Measurements from ENCODE around the gene EGLN2. TPM values are rescaled to one million over a fixed set of nuclear protein-coding genes. Genes with fewer than 3 reads are reported as not detected.
A peak's percentile ranks its signal among the peaks of the same experiment; 100 is the strongest.

Gene EGLN2
- total RNA-seq = 100 to 1,000 TPM; 150 to 151 TPM
- 111 TPM for polyA plus RNA-seq (2013, experiment 1 of 2)
- polyA plus RNA-seq (2013, experiment 2 of 2) = 115 TPM
- 11.9 to 111 (median 57.1) reads per million in 172 experiments for total RNA-seq

DNA sequence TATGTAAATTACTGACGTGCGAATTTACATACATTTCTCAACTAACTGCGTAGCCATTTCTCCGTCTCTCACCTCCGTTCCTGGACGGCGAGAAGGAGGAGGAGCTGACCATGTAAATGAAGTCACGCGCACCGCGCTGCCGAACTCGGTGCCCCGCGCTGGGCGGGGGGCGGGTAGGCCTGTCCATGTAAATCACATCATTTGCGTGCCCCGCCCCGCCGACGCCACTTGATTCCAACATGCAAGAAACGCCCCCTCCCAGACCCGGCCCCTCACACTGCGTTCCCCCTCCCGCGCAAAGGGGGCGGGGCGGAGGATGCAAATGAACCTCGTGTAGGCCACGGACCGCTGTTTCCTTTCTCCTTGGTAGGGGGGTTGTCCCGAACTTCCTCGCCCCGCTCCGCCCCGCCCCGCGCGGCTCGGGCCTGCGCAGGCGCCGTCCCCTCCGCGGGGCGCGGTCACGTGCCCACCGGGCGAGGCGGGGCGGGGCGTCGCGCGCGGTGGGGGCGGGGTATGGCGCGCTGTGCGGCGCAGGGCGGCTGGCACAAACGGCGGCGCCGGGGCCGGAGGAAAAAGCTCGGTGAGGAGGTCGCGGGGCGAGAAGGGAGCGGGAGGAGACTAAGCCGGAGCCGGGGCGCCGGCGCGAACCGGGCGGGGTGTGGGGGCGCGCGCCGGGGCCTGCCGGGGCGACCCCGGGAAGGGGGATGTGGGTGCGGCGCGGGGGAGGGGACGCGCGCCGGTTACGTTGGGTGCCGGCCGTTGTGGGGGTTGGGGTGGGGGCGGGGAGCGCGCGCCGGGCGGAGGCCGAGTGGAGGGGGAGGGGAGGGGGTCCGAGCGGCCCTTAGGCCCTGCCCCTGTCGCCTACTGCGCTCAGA lies at the start of gene EGLN2:
Gene EGLN2, plus strand, starts transcription at position 509 of the 875 bp plus-strand sequence. CDS start 1,382 bp downstream, outside the sequence.
- Mint-ChIP-seq H3K9me3 (no peaks in the 10 kb centered on the region), H3K4me3 (peak within 1 kb of the TSS; percentile 96), H3K36me3 (ENCODE audit: low read depth) (peaks cover 44% of the 10 kb centered on the region), H3K27me3 (no peaks in the 10 kb centered on the region), H3K27ac (peak within 1 kb of the TSS; percentile 98), H3K4me1 (ENCODE audit: low read depth) (peaks cover 50% of the 10 kb centered on the region)
- CTCF ChIA-PET = interaction anchor here (0.6 to 2.3 kb wide), 14 partner anchors 8 to 164 kb away, joined by 3 to 24 read pairs (median 5); partner anchors contain the start of genes ACTMAP, COQ8B, ITPKC and NUMBL
- peak within 1 kb of the TSS; percentile 96 for H3K4me3 ChIP-seq (ENCODE audit: low read length)
- peak; percentile 100 for DNase-seq
- H3K27ac ChIP-seq (ENCODE audit: low read depth in 1 of 2, low read length in 2 of 2) = peak within 1 kb of the TSS; percentile 88 to 96
- peaks cover 15% of the 10 kb centered on the region for H3K36me3 ChIP-seq (ENCODE audit: insufficient read depth, low read length)
- intact Hi-C loops (cut with DNase I, micrococcal nuclease) = loop anchor here (1.0 to 2.0 kb wide), 4 partner anchors 21 to 82 kb away; partner anchors contain the start of genes ACTMAP (in 1 of the 2), COQ8B (in 1 of the 2), ITPKC (in 1 of the 2) and RAB4B (in 1 of the 2)
- POLR2A ChIA-PET = interaction anchor here (0.6 to 6.9 kb wide), 24 partner anchors 8 to 845 kb away, joined by 3 to 198 read pairs (median 6); partner anchors contain the start of genes ACTMAP, BLVRB, COQ8B and HNRNPUL1
- H3K27me3 ChIP-seq (ENCODE audit: control insufficient read depth in 1 of 2, insufficient read depth in 2 of 2, low read length in 2 of 2) = no peaks in the 10 kb centered on the region
- TF ChIP-seq, protein P1, sequence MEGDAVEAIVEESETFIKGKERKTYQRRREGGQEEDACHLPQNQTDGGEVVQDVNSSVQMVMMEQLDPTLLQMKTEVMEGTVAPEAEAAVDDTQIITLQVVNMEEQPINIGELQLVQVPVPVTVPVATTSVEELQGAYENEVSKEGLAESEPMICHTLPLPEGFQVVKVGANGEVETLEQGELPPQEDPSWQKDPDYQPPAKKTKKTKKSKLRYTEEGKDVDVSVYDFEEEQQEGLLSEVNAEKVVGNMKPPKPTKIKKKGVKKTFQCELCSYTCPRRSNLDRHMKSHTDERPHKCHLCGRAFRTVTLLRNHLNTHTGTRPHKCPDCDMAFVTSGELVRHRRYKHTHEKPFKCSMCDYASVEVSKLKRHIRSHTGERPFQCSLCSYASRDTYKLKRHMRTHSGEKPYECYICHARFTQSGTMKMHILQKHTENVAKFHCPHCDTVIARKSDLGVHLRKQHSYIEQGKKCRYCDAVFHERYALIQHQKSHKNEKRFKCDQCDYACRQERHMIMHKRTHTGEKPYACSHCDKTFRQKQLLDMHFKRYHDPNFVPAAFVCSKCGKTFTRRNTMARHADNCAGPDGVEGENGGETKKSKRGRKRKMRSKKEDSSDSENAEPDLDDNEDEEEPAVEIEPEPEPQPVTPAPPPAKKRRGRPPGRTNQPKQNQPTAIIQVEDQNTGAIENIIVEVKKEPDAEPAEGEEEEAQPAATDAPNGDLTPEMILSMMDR (IDR thresholded peaks at IDR 0.05) = no peak
- H3K4me1 ChIP-seq (ENCODE audit: insufficient read depth, low read length) = peaks cover 52% of the 10 kb centered on the region
- peak; percentile 81 for ATAC-seq (ENCODE audit: poor library complexity)
- H3K9me3 ChIP-seq (ENCODE audit: control insufficient read depth in 1 of 2, insufficient read depth in 1 of 2, low read length in 2 of 2) = no peaks in the 10 kb centered on the region

DNA sequence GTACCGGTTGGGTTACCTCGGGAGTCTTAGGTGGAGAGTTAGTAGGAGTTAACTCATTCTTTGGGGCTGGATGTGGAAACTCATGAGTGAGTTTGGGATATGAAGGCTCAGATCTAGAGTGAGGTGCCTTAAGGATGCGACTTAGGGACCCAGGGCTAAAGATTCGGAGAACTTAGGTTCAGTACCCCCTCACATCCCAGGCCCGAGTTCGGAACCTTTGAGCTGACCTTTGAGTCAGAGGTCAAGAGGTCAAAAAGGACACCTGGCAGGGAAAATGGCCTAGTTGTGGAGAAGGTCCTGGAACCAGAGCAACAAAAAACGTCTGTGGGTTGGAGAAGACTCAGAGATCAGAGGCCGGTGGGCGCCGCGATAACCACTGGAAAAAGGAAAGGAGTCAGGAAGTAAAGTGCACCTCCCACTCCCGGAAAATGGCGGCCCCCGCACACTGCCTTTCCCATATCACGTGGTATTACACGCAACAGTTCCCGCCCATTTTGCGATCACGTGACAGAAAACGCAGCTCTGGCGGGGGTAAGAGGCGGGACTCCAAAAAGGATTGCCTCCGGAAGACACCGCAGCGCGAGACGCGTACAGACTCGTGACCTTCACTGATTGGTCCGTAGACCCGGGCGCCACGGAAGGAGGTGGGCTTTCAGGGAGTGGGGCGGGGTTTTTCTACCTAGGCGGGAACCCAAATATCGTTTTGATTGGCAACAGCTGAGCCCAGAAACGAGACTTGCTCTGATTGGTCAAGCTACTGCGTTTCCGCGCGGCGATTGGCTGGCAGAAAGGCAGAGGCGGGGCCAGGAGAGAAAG lies 48.7 kb upstream of the EGLN2 start, which contains the start of gene ACTMAP:
Gene ACTMAP, minus strand, starts transcription at position 420 of the 816 bp plus-strand sequence. CDS start 674 bp downstream, outside the sequence.
- peaks cover 47% of the 10 kb centered on the region for H3K4me1 Mint-ChIP-seq (ENCODE audit: low read depth)
- TF ChIP-seq, protein P1 (IDR thresholded peaks at IDR 0.05) = no peak
- H3K36me3 ChIP-seq (ENCODE audit: insufficient read depth, low read length) = peaks cover 3% of the 10 kb centered on the region
- no peaks in the 10 kb centered on the region for H3K27me3 ChIP-seq (ENCODE audit: control insufficient read depth in 1 of 2, insufficient read depth in 2 of 2, low read length in 2 of 2)
- ATAC-seq (ENCODE audit: poor library complexity) (peak; percentile 88), DNase-seq (peak; percentile 98 to 100 (median 99))
- H3K4me3 ChIP-seq (ENCODE audit: low read length) = peak within 1 kb of the TSS; percentile 93
- peak within 1 kb of the TSS; percentile 84 to 93 for H3K27ac ChIP-seq (ENCODE audit: low read depth in 1 of 2, low read length in 2 of 2)
- H3K27ac Mint-ChIP-seq = peak within 1 kb of the TSS; percentile 99
- H3K4me1 ChIP-seq (ENCODE audit: insufficient read depth, low read length) = peaks cover 56% of the 10 kb centered on the region
- intact Hi-C loops (cut with DNase I, micrococcal nuclease) = loop anchor here (1.0 to 10.0 kb wide), 6 partner anchors 28 to 285 kb away; partner anchors contain the start of genes BLVRB (in 1 of the 2), COQ8B (in 1 of the 2), EGLN2 (in 1 of the 2) and ITPKC (in 1 of the 2)
- no peaks in the 10 kb centered on the region for H3K9me3 ChIP-seq (ENCODE audit: control insufficient read depth in 1 of 2, insufficient read depth in 1 of 2, low read length in 2 of 2)
- peaks cover 38% of the 10 kb centered on the region for H3K36me3 Mint-ChIP-seq (ENCODE audit: low read depth)
- no peaks in the 10 kb centered on the region for H3K27me3 Mint-ChIP-seq
- H3K9me3 Mint-ChIP-seq = no peaks in the 10 kb centered on the region
- ChIA-PET POLR2A (interaction anchor here (0.6 to 2.9 kb wide), 32 partner anchors 16 to 1408 kb away, joined by 3 to 90 read pairs (median 4); partner anchors contain the start of genes B9D2, BLVRB, C19orf47 and COQ8B), CTCF (interaction anchor here (1.2 to 2.8 kb wide), 4 partner anchors 28 to 1820 kb away, joined by 3 to 16 read pairs (median 6); partner anchors contain the start of genes EGLN2, MRPS12, RAB4B and SARS2)
- peak within 1 kb of the TSS; percentile 99 for H3K4me3 Mint-ChIP-seq

All from CD4-positive, alpha-beta T cell (primary cell).